GM18508 (cell line): Measurements from ENCODE around the gene FGR.
"Not testable (repeated sequence)": the region's sequence is repeated elsewhere in the genome, so short reads cannot be mapped to it uniquely, and the experiment has no call there.

Experiments used
- ATAC-seq: cut with Tn5 transposase; IDR thresholded peaks from one replicate; pipeline ENCODE4 v1.9.1; 2021; ENCODE audit warnings: moderate number of reproducible peaks; ENCODE audit not compliant: insufficient read depth, unreplicated experiment

FGR gene

GRCh38 chr1:27634985-27635367 lies at the start of gene FGR:
FGR (minus strand) TSS chr1:27635185; CDS start chr1:27623916, 11,269 bp downstream.
- no peak for ATAC-seq

- no peak for ATAC-seq
Measured at GRCh38 chr1:27684176-27684575, 49.2 kb upstream of the FGR start.

DNA sequence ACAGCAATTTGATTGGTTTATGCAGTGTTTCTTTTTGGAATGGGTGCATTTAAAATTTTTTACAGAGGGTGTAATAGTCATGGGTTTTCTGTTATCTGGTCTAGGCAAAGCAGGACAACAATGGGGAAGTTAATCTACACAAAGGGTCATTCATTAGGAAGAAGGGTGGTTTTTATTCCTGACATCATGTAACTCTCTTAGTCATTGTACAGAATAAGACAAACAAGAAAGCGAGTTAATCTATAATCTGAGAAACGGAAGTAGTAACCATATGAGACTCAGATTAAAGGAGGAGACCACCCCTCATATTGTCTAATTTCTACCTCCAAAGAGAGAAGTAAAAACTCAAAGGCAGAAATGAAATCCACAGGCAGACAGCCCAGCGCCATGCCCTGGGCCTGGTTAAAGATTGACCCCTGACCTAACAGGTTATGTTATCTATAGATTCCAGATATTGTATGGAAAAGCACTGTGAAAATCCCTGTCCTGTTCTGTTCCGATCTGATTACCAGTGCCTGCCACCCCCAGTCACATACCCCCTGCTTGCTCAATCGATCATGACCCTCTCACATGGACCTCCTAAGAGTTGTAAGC lies 47.5 kb upstream of the FGR start:
- no peak for ATAC-seq

GRCh38 chr1:27681580-27681979 lies 46.6 kb upstream of the FGR start:
- ATAC-seq, result not testable (repeated sequence)

DNA sequence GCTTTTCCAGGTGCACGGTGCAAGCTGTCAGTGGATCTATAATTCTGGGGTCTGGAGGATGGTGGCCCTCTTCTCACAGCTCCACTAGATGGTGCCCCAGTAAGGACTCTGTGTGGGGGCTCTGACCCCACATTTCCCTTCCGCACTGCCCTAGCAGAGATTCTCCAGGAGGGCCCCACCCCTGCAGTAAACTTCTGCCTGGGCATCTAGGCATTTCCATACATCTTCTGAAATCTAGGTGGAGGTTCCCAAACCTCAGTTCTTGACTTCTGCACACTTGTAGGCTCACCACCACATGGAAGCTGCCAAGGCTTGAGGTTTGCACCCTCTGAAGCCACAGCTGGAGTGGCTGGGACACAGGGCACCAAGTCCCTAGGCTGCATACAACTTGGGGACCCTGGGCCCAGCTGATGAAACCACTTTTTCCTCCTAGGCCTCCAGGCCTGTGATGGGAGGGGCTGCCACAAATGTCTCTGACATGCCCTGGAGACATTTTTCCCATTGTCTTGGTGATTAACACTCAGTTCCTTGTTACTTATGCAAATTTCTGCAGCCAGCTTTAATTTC lies 45.3 kb upstream of the FGR start:
- not testable (repeated sequence) for ATAC-seq

- ATAC-seq, result no peak
Measured at GRCh38 chr1:27678747-27679146, 43.8 kb upstream of the FGR start.

DNA sequence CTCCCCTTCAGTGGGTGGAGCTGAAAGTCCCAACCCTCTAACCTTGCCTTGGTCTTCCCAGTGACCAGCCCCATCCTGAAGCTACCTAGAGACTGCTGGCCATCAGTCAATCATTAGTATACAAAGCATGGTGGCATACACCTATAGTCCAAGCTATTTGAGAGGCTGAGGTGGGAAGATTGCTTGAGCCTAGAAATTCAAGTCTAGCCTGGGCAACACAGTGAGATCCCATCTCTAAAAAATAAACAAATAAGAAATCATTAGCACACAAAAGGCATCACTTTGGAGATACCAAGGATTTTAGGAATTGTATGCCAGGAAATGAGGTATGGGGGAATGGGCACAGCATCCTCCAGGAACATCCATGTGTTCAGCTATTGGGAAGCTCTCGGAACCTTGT lies 41.4 kb upstream of the FGR start:
- ATAC-seq, result no peak

GRCh38 chr1:27672750-27673112 lies 37.7 kb upstream of the FGR start:
- no peak for ATAC-seq

DNA sequence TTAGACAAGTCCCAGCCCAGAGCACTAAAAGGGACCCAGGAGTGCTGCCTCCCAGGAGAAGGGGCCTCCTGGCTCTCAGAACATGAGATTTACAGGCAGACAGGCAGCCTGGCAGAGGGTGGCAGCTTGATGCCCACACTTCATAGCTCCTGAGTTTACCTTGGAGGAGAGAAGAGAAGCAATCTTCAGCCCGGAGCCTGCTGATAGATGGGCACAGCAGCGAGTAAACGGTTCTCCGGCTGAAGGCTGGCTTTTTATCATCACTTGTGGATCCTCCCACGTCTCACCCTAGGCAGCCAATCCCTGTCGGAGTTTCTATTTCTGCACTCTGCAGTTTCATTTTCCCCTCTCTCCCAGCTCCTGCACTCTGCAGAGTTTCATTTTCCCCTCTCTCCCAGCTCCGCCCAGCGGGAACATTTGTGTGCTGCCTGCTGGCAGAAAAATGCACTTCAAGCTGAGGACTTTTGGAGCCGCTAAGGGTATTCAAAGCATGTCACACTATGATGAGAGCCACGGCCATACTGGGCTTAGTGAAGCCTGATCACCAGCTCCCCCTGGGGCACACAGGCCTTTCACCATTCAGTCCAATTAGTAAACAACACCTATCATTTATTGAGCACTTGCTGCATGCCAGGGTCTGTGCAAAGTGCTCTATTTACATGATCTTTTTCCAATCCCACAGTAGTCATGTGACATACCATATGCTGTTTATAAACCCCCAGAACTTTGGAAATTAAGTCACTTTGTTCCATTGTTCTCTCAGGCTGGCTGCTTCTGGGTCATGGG lies 37.2 kb upstream of the FGR start, which contains the start of gene IFI6:
IFI6 (minus strand) TSS at position 229 of the 786 bp plus-strand sequence. CDS start 2,878 bp downstream, outside the sequence.
- peak; percentile 67 for ATAC-seq

DNA sequence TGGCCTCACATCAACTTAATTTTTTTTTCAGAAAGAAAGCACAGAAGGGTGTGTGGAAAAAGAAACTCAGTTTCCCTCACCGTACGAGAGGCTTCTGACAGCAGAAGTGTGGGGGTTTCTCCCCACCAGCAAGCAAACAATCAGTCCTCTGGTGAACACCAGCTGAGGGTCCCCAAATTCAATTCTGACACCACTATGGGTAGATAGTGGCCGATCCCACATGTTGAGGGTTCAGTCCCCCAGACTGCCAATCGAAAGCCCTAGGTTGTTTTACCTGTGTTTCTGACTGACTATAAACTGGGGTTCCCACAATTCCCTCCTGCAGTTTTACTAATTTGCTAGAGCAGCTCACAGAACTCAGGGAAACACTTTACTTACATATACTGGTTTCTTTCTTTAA lies 34.9 kb upstream of the FGR start:
- no peak for ATAC-seq

- ATAC-seq, result no peak
Measured at GRCh38 chr1:27668808-27669723, 34.1 kb upstream of the FGR start.

GRCh38 chr1:27668121-27668807 lies 33.3 kb upstream of the FGR start:
- no peak for ATAC-seq

DNA sequence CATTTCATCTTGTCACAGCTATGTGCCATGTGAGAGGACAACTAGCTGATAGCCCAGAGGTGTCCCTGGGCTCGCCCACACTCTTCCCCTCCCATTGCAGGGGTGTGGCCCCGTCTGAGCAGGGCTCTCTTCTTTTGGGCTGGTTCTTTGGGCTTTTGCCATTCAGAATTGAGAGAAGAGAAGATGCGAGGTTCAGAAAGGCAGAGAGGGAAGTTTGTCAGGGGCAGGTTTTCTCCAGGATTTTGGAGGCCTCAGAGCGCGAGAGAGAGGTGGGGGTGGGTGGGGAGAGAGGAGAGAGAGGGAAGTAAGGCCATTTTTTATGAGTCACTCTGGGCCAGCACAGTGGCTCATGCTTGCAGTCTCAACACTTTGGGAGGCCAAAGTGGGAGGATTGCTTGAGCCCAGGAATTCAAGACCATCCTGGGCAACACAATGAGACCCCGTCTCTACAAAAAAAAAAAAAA lies 31.8 kb upstream of the FGR start:
- no peak for ATAC-seq

- no peak for ATAC-seq
Measured at GRCh38 chr1:27666294-27666693, 31.3 kb upstream of the FGR start.

DNA sequence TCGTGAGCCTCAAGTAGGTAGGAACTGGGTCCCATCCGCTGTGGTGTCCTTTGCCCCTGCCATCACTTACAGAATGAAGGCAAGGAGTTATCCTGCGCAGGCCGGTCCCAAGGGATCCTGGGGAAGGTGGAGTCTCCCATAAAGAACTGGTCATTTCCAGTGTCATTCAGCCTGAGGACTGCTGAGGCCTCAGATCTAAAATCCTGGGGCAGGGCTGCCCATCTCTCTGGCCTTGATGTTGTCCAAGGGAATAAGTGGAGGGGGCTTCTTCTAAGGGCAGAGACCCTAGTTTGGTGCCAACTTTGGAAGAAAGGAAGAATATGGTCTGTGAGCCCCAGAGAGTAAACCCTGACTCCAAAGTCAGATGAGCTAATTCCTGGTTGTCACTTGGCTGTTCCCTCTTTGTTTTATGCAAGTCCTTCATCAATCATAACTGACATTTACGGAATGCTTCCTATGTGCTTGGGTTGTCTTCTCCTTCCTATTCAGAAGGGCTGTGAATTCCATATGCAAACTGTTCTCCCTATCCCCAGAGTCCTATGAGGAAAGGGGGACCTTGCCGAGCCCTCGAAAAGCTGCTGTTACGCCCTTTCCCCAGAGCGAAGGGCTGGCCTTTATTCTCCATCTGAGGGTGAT lies 30.1 kb upstream of the FGR start:
- ATAC-seq, result no peak

DNA sequence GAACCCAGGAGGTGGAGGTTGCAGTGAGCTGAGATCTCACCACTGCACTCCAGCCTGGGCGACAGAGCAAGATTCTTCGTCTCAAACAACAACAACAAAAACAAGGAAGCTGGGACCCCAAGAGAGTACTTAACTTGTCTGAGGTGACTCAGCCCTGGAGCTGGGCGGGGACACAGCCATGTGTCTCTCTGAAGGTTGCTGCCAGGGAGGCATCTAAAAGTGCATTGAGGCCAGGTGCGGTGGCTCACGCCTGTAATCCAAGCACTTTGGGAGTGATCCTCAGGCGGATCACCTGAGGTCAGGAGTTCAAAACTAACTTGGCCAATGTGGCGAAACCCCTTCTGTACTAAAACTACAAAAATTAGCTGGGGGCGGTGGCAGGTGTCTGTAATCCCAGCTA lies 29.3 kb upstream of the FGR start:
- no peak for ATAC-seq

DNA sequence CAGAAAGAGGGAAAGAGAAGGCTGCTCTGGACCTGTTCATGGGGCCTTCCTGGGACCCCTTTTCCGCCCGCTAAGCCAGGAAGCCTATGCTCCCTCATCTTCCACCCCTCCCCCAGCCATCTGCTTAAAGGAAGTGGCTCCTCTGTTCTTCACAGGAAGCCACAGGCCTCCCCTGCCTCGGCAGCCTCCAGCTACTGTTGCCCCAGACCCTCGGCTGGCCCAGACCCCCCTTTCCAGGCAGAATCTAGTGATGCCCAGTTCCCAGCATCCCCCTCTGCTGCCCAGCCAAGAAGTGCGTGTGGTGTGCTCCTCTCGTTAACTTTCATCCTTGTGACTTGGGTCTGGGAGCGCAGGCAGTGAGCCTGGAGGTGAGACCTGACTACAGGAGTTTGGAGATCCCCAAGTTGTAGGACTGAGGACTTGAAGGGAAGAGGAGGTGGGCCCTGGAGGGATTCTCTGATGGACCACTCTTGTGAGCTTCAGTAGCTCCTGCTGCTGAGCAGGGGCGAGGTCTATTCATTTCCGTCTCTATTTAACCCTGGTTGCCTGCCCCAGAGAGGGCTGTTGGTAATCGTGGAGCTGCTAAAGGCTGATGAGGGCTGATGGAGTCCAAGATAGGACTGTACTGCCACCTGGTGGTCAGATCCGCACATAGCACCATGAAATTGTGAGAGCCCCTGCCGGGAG lies 27.9 kb upstream of the FGR start:
- peak; percentile 38 for ATAC-seq

DNA sequence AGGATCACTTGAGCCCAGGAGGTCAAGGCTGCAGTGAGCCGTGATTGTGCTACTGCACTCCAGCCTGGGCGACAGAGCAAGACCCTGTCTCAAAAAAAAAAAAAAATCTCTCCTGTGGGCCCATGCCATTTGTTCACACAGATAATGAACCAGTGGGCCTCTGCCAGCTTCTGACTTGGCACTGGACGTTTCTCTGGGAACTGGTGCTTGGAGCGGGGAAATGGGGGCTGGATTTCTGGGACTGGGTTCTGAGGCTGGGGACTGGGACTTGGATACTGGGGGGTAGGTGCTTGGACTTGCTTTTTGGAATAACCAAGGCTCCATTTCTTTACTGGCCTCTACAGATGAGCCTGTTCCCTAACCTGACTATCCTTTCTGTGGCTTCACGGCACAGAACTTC lies 27.3 kb upstream of the FGR start:
- no peak for ATAC-seq
